Measurements from ENCODE around the gene SCUBE2.
A peak's percentile ranks its signal among the peaks of the same experiment; 100 is the strongest.
"Not testable (repeated sequence)": the region's sequence is repeated elsewhere in the genome, so short reads cannot be mapped to it uniquely, and the experiment has no call there.

The SCUBE2 gene

GRCh38 chr11:9104580-9104979, 13.2 kb upstream of the SCUBE2 start:
- no peak overlapping the region for H3K4me2 ChIP-seq (ENCODE audit: low read depth, low read length, poor library complexity, severe bottlenecking)
- no peaks in the 10 kb centered on the region for H3K27me3 ChIP-seq (ENCODE audit: low read length)
- H2AFZ ChIP-seq (ENCODE audit: low read depth, low read length, severe bottlenecking), result no peak overlapping the region
- no peaks in the 10 kb centered on the region for H3F3A ChIP-seq (ENCODE audit: insufficient read depth)
- no peaks in the 10 kb centered on the region for H3K79me2 ChIP-seq (ENCODE audit: insufficient read depth, low read length)
- TF ChIP-seq EZH2phosphoT487 (conservative IDR thresholded peaks at IDR 0.05; ENCODE audit: low read length) (no peak), CTCF (IDR thresholded peaks at IDR 0.05; ENCODE audit: insufficient read depth, low read length, poor library complexity, severe bottlenecking) (no peak)
- H3K4me3 ChIP-seq (ENCODE audit: insufficient read depth, low read length, poor library complexity, severe bottlenecking), result no peak overlapping the region
- no peaks in the 10 kb centered on the region for H4K20me1 ChIP-seq (ENCODE audit: low read depth, low read length)
- no peaks in the 10 kb centered on the region for H3K9me3 ChIP-seq (ENCODE audit: insufficient read depth, low read length)
- no peak overlapping the region for H3K27ac ChIP-seq (ENCODE audit: low read depth, low read length)
- no peak overlapping the region for H3K9ac ChIP-seq (ENCODE audit: low read length)
- H3K36me3 ChIP-seq (ENCODE audit: low read length), result no peaks in the 10 kb centered on the region
- H3K9me2 ChIP-seq (replicated peaks; ENCODE audit: insufficient read depth, low read length), result no peaks in the 10 kb centered on the region

GRCh38 chr11:9103542-9104276, 12.3 kb upstream of the SCUBE2 start:
- Histone ChIP-seq H3K4me3 (ENCODE audit: insufficient read depth, low read length, poor library complexity, severe bottlenecking) (no peak overlapping the region), H3K79me2 (ENCODE audit: insufficient read depth, low read length) (no peaks in the 10 kb centered on the region), H3K36me3 (ENCODE audit: low read length) (no peaks in the 10 kb centered on the region), H3K27ac (ENCODE audit: low read depth, low read length) (no peak overlapping the region), H3K9me3 (ENCODE audit: insufficient read depth, low read length) (no peaks in the 10 kb centered on the region), H2AFZ (ENCODE audit: low read depth, low read length, severe bottlenecking) (no peak overlapping the region), H3F3A (ENCODE audit: insufficient read depth) (no peaks in the 10 kb centered on the region), H3K9ac (ENCODE audit: low read length) (no peak overlapping the region), H3K4me2 (ENCODE audit: low read depth, low read length, poor library complexity, severe bottlenecking) (no peak overlapping the region), H3K9me2 (replicated peaks; ENCODE audit: insufficient read depth, low read length) (no peaks in the 10 kb centered on the region), H4K20me1 (ENCODE audit: low read depth, low read length) (no peaks in the 10 kb centered on the region), H3K27me3 (ENCODE audit: low read length) (no peaks in the 10 kb centered on the region)
- no peak for TF ChIP-seq EZH2phosphoT487 (conservative IDR thresholded peaks at IDR 0.05; ENCODE audit: low read length)
- no peak for TF ChIP-seq CTCF (IDR thresholded peaks at IDR 0.05; ENCODE audit: insufficient read depth, low read length, poor library complexity, severe bottlenecking)

DNA sequence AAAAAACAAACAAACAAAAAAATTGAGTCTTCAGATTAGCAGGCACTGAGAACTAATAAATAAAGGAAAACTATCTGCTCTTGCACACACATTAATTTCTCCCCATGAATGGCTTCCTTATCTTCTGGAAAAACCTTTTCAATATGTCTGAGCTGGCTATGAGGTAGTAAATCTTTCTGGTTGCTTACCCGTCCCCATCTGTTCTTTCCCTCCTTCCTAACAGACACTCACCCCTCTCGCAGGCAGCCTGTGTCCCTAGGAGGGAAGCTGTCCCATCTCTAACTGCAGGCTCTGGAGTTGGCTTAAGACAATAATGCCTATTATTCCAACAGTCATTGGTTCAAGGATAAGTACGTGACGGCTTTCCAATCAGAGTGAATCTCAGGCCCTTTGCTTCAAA, 8.2 kb upstream of the SCUBE2 start:
- H3K27me3 ChIP-seq (ENCODE audit: low read length), result no peaks in the 10 kb centered on the region

GRCh38 chr11:9098455-9098854, 7.1 kb upstream of the SCUBE2 start:
- H3K27me3 ChIP-seq (ENCODE audit: low read length); H3K9me3 ChIP-seq (ENCODE audit: insufficient read depth, low read length); H3F3A ChIP-seq (ENCODE audit: insufficient read depth); H3K4me3 ChIP-seq (ENCODE audit: insufficient read depth, low read length, poor library complexity, severe bottlenecking); H3K9me2 ChIP-seq (replicated peaks; ENCODE audit: insufficient read depth, low read length); H3K9ac ChIP-seq (ENCODE audit: low read length); H3K4me2 ChIP-seq (ENCODE audit: low read depth, low read length, poor library complexity, severe bottlenecking); H4K20me1 ChIP-seq (ENCODE audit: low read depth, low read length); H3K27ac ChIP-seq (ENCODE audit: low read depth, low read length); H3K79me2 ChIP-seq (ENCODE audit: insufficient read depth, low read length); H2AFZ ChIP-seq (ENCODE audit: low read depth, low read length, severe bottlenecking); H3K36me3 ChIP-seq (ENCODE audit: low read length): not testable (repeated sequence)

More for the DNA sequence above, 8.2 kb upstream of the SCUBE2 start:
- Histone ChIP-seq H3K36me3 (ENCODE audit: low read length) (no peaks in the 10 kb centered on the region), H3F3A (ENCODE audit: insufficient read depth) (no peaks in the 10 kb centered on the region), H3K9me3 (ENCODE audit: insufficient read depth, low read length) (no peaks in the 10 kb centered on the region), H3K4me3 (ENCODE audit: insufficient read depth, low read length, poor library complexity, severe bottlenecking) (no peak overlapping the region), H4K20me1 (ENCODE audit: low read depth, low read length) (no peaks in the 10 kb centered on the region), H3K27ac (ENCODE audit: low read depth, low read length) (no peak overlapping the region), H3K9me2 (replicated peaks; ENCODE audit: insufficient read depth, low read length) (no peaks in the 10 kb centered on the region), H3K79me2 (ENCODE audit: insufficient read depth, low read length) (no peaks in the 10 kb centered on the region), H3K4me2 (ENCODE audit: low read depth, low read length, poor library complexity, severe bottlenecking) (no peak overlapping the region), H2AFZ (ENCODE audit: low read depth, low read length, severe bottlenecking) (peak overlapping the region; percentile 14), H3K9ac (ENCODE audit: low read length) (no peak overlapping the region)
- no peak for TF ChIP-seq CTCF (IDR thresholded peaks at IDR 0.05; ENCODE audit: insufficient read depth, low read length, poor library complexity, severe bottlenecking)
- TF ChIP-seq EZH2phosphoT487 (conservative IDR thresholded peaks at IDR 0.05; ENCODE audit: low read length), result no peak

DNA sequence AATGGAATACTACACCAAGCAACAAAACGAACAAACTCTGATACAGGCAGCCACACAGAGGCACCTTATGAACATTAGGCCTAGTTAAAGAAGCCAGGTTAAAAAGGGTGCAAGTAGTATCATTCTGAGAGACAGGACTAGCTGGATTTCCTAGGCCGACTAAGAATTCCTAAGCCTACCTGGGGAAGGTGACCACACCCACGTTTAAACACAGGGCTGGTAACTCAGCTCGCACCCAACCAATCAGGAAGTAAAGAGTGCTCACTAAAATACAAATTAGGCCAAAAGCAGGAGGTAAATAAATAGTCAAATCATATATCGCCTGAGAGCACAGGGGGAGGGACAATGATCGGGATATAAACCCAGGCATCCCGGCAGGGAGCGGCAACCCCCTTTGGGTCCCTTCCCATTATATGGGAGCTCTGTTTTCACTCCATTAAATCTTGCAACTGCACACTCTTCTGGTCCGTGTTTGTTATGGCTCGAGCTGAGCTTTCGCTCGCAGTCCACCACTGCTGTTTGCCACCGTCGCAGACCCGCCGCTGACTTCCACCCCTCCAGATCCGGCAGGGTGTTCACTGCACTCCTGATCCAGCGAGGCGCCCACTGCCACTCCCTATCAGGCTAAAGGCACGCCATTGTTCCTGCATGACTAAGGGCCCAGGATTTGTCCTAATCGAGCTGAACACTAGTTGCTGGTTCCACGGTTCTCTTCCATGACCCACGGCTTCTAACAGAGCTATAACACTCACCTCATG, 6.0 kb upstream of the SCUBE2 start:
- not testable (repeated sequence) for H3K27me3 ChIP-seq (ENCODE audit: low read length); H3K4me2 ChIP-seq (ENCODE audit: low read depth, low read length, poor library complexity, severe bottlenecking); H3K9me2 ChIP-seq (replicated peaks; ENCODE audit: insufficient read depth, low read length); H3F3A ChIP-seq (ENCODE audit: insufficient read depth); H3K4me3 ChIP-seq (ENCODE audit: insufficient read depth, low read length, poor library complexity, severe bottlenecking); H3K9me3 ChIP-seq (ENCODE audit: insufficient read depth, low read length); H3K27ac ChIP-seq (ENCODE audit: low read depth, low read length); H3K36me3 ChIP-seq (ENCODE audit: low read length); H2AFZ ChIP-seq (ENCODE audit: low read depth, low read length, severe bottlenecking); H4K20me1 ChIP-seq (ENCODE audit: low read depth, low read length); H3K9ac ChIP-seq (ENCODE audit: low read length); H3K79me2 ChIP-seq (ENCODE audit: insufficient read depth, low read length)
